GM21515 (cell line): ENCODE measurements around the gene PLAGL1.
"Not testable (repeated sequence)": the region's sequence is repeated elsewhere in the genome, so short reads cannot be mapped to it uniquely, and the experiment has no call there.

Source experiments
- ATAC-seq: cut with Tn5 transposase; IDR thresholded peaks from one replicate; pipeline ENCODE4 v1.9.1; 2021; ENCODE audit not compliant: unreplicated experiment

PLAGL1 gene

GRCh38 chr6:144012534-144012933 lies 4.5 kb upstream of the PLAGL1 start:
- ATAC-seq = no peak

- ATAC-seq = not testable (repeated sequence)
These were observed 1.6 kb upstream of the PLAGL1 start for GRCh38 chr6:144009628-144010027.

- ATAC-seq = no peak
These were observed 787 bp upstream of the PLAGL1 start for GRCh38 chr6:144008846-144009245.

- ATAC-seq = peak; percentile 38
These were observed 460 bp downstream of the PLAGL1 start for GRCh38 chr6:144007478-144008119.

- no peak for ATAC-seq
These were observed 1.2 kb downstream of the PLAGL1 start for GRCh38 chr6:144006736-144007477.

- no peak for ATAC-seq
These were observed 8.7 kb downstream of the PLAGL1 start for GRCh38 chr6:143999406-143999805.

GRCh38 chr6:143998686-143999085 lies 9.4 kb downstream of the PLAGL1 start:
- no peak for ATAC-seq

- ATAC-seq = no peak
These were observed 14.0 kb downstream of the PLAGL1 start for GRCh38 chr6:143993965-143994646.

GRCh38 chr6:143992285-143992684 lies 15.8 kb downstream of the PLAGL1 start:
- ATAC-seq = no peak

- no peak for ATAC-seq
These were observed 21.5 kb downstream of the PLAGL1 start for GRCh38 chr6:143986463-143987065.

- ATAC-seq = no peak
These were observed 23.4 kb downstream of the PLAGL1 start for GRCh38 chr6:143984666-143985065.

- no peak for ATAC-seq
These were observed 25.1 kb downstream of the PLAGL1 start for GRCh38 chr6:143982968-143983367.

GRCh38 chr6:143980921-143981320 lies 27.1 kb downstream of the PLAGL1 start:
- no peak for ATAC-seq

- no peak for ATAC-seq
These were observed 31.2 kb downstream of the PLAGL1 start for GRCh38 chr6:143976806-143977349.

- ATAC-seq = no peak
These were observed 34.0 kb downstream of the PLAGL1 start for GRCh38 chr6:143974089-143974488.

GRCh38 chr6:143973097-143973966 lies 34.7 kb downstream of the PLAGL1 start:
- ATAC-seq = no peak

GRCh38 chr6:143971482-143972205 lies 36.4 kb downstream of the PLAGL1 start:
- ATAC-seq = no peak

- ATAC-seq = no peak
These were observed 37.4 kb downstream of the PLAGL1 start for GRCh38 chr6:143970456-143971218.

GRCh38 chr6:143969077-143969476 lies 39.0 kb downstream of the PLAGL1 start:
- no peak for ATAC-seq
